DMS 273 (cell line): ENCODE results near the gene BCAS3.
"Not testable (repeated sequence)": the region's sequence is repeated elsewhere in the genome, so short reads cannot be mapped to it uniquely, and the experiment has no call there.

Source experiments
- DNase-seq: peaks from one replicate; lab custom pipeline; 2025; ENCODE audit not compliant: unreplicated experiment; lab: John Stamatoyannopoulos, UW

BCAS3 gene

GRCh38 chr17:60923000-60923399 is 245.3 kb downstream of the BCAS3 start:
- no peak for DNase-seq

- DNase-seq, result peak; percentile 15
Measured at GRCh38 chr17:60926466-60927183, 249.0 kb downstream of the BCAS3 start.

GRCh38 chr17:60933739-60934138 is 256.1 kb downstream of the BCAS3 start:
- DNase-seq, result no peak

GRCh38 chr17:60934723-60935122 is 257.1 kb downstream of the BCAS3 start:
- no peak for DNase-seq

- not testable (repeated sequence) for DNase-seq
Measured at GRCh38 chr17:60935991-60936390, 258.3 kb downstream of the BCAS3 start.

- DNase-seq, result no peak
Measured at GRCh38 chr17:60939318-60939717, 261.7 kb downstream of the BCAS3 start.

- DNase-seq, result no peak
Measured at GRCh38 chr17:60941028-60941427, 263.4 kb downstream of the BCAS3 start.

GRCh38 chr17:60941571-60941970 is 263.9 kb downstream of the BCAS3 start:
- DNase-seq, result no peak

- DNase-seq, result no peak
Measured at GRCh38 chr17:60944751-60945150, 267.1 kb downstream of the BCAS3 start.

GRCh38 chr17:60947100-60947499 is 269.4 kb downstream of the BCAS3 start:
- DNase-seq, result peak; percentile 3

GRCh38 chr17:60947543-60947942 is 269.9 kb downstream of the BCAS3 start:
- DNase-seq, result no peak

- no peak for DNase-seq
Measured at GRCh38 chr17:60952747-60953146, 275.1 kb downstream of the BCAS3 start.

- no peak for DNase-seq
Measured at GRCh38 chr17:60959011-60959410, 281.4 kb downstream of the BCAS3 start.

- no peak for DNase-seq
Measured at GRCh38 chr17:60959696-60960095, 282.0 kb downstream of the BCAS3 start.

GRCh38 chr17:60960398-60961065 is 282.9 kb downstream of the BCAS3 start:
- DNase-seq, result no peak

GRCh38 chr17:60964160-60964559 is 286.5 kb downstream of the BCAS3 start:
- DNase-seq, result no peak

GRCh38 chr17:60968266-60968665 is 290.6 kb downstream of the BCAS3 start:
- DNase-seq, result no peak

GRCh38 chr17:60969500-60970037 is 291.9 kb downstream of the BCAS3 start:
- no peak for DNase-seq

- no peak for DNase-seq
Measured at GRCh38 chr17:60970741-60971140, 293.1 kb downstream of the BCAS3 start.

GRCh38 chr17:60971515-60972369 is 294.1 kb downstream of the BCAS3 start:
- peak; percentile 74 for DNase-seq

GRCh38 chr17:60976861-60977260 is 299.2 kb downstream of the BCAS3 start:
- not testable (repeated sequence) for DNase-seq
